CD8-positive, alpha-beta memory T cell (primary cell): ENCODE measurements around the gene IKBKE. TPM values are rescaled to one million over a fixed set of nuclear protein-coding genes. Genes with fewer than 3 reads are reported as not detected.

Experiments used
- CTCF ChIA-PET: fragments of 350-600 bp; sonication (Branson Sonifier 250); formaldehyde crosslinking; loops from one replicate; lab custom pipeline; 2021; ENCODE audit warnings: antibody characterized with exemption; lab: Charles Lee
- POLR2A ChIA-PET: fragments of 350-600 bp; sonication (Branson Sonifier 250); formaldehyde crosslinking; loops from one replicate; lab custom pipeline; 2021; ENCODE audit warnings: antibody characterized with exemption; lab: Charles Lee
- DNase-seq, 5 donors: peaks; one replicate each; pipeline versions ENCODE4 v3.0.0 to v3.0.0-alpha.2; 2020 to 2022; ENCODE audit warnings: mixed read lengths in 1 of 5
- H3K27ac ChIP-seq: one replicate; pipeline ENCODE4 v1.7.0; 2013; ENCODE audit warnings: low read depth, mild to moderate bottlenecking, low read length, moderate library complexity
- H3K27me3 ChIP-seq: 2 replicates; pipeline ENCODE4 v1.7.0; 2013; ENCODE audit warnings: low read length, mild to moderate bottlenecking; ENCODE audit not compliant: insufficient read depth, poor library complexity, severe bottlenecking
- H3K36me3 ChIP-seq: 2 replicates; pipeline ENCODE4 v1.7.0; 2013; ENCODE audit warnings: mild to moderate bottlenecking, low read length, moderate library complexity; ENCODE audit not compliant: insufficient read depth
- H3K4me1 ChIP-seq: 2 replicates; pipeline ENCODE4 v1.7.0; 2013; ENCODE audit warnings: mild to moderate bottlenecking, low read length, moderate library complexity; ENCODE audit not compliant: insufficient read depth
- H3K4me3 ChIP-seq: 2 replicates; pipeline ENCODE4 v1.7.0; 2013; ENCODE audit warnings: mild to moderate bottlenecking, low read length
- H3K9me3 ChIP-seq: 2 replicates; pipeline ENCODE4 v1.7.0; 2013; ENCODE audit warnings: mild to moderate bottlenecking, low read length
- H3K27ac Mint-ChIP-seq, 8 donors: one replicate each; pipeline ENCODE4 v1.8.0; 2020 to 2021; ENCODE audit warnings: mixed read lengths in 8 of 8, mild to moderate bottlenecking in 6 of 8, inconsistent platforms in 3 of 8, moderate library complexity in 3 of 8
- H3K27me3 Mint-ChIP-seq, 2 donors: one replicate each; pipeline ENCODE4 v1.8.0; 2020 to 2021; ENCODE audit warnings: mixed read lengths in 2 of 2, mild to moderate bottlenecking in 1 of 2, moderate library complexity in 1 of 2
- H3K36me3 Mint-ChIP-seq, 3 donors: one replicate each; pipeline ENCODE4 v1.8.0; 2020 to 2021; ENCODE audit warnings: mixed read lengths in 3 of 3, inconsistent platforms in 1 of 3, mild to moderate bottlenecking in 1 of 3
- H3K4me1 Mint-ChIP-seq, 3 donors: one replicate each; pipeline ENCODE4 v1.8.0; 2020 to 2021; ENCODE audit warnings: mixed read lengths in 3 of 3, inconsistent platforms in 1 of 3, mild to moderate bottlenecking in 1 of 3
- H3K4me3 Mint-ChIP-seq, 7 donors: one replicate each; pipeline ENCODE4 v1.8.0; 2020 to 2021; ENCODE audit warnings: mixed read lengths in 7 of 7, mild to moderate bottlenecking in 6 of 7, moderate library complexity in 4 of 7, inconsistent platforms in 2 of 7
- H3K9me3 Mint-ChIP-seq, 5 donors: one replicate each; pipeline ENCODE4 v1.8.0; 2020 to 2022; ENCODE audit warnings: mixed read lengths in 5 of 5, mild to moderate bottlenecking in 3 of 5, moderate library complexity in 2 of 5, inconsistent platforms in 1 of 5
- polyA plus RNA-seq: library from polyadenylated mRNA; unstranded; fragments of 300-500 nt; fragmentation: Illumina TruSeq; gene quantifications from one replicate; pipeline ENCODE4 v1.2.3, GENCODE V29; 2021
- total RNA-seq, 2 experiments: library from RNA; stranded (reverse); gene quantifications; one replicate each; pipeline ENCODE4 v1.2.3, GENCODE V29; 2021

IKBKE gene
- total and polyA plus RNA-seq, 3 experiments from 2014 or later: 17.1 to 46.6 (median 18.4) TPM

DNA sequence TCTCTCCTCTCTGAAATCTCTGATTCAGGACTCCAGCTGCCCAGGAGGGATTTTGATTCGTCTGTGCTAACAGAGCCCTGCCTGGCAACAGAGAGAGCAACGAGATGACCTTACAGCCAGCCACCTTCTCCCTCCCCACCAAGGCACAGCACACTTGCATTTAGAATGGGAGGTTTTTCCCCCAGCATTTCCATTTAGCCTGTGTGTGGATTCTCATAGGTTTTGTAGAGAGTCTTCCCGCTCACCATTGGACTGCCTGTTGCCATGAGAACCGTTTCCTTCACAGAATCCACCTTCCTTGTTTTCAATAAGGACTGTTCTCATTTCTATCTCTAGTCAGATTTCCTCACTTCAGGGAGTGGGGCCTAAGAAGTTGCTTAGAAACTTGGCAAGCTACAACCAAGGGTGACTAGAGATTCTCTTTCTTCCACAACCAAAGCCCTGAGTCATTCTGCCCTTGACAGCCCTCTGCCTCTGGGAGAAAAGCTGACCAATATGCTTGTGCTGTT lies 5.8 kb upstream of the IKBKE start:
- H3K36me3 ChIP-seq: no peaks in the 10 kb centered on the region
- peak overlapping the region in 3 of 8 donors; percentile 19 to 86 (median 43) for H3K27ac Mint-ChIP-seq
- CTCF ChIA-PET: interaction anchor here (1.2 to 9.8 kb wide), 2 partner anchors 15 to 121 kb away, joined by 3 to 95 read pairs; no protein-coding TSS in a partner anchor
- no peaks in the 10 kb centered on the region for H3K9me3 ChIP-seq
- H3K27me3 Mint-ChIP-seq: no peaks in the 10 kb centered on the region
- H3K4me3 ChIP-seq: no peak overlapping the region
- DNase-seq: no peak
- no peak overlapping the region for H3K27ac ChIP-seq
- POLR2A ChIA-PET: no interaction called here
- H3K9me3 Mint-ChIP-seq: no peaks in the 10 kb centered on the region
- H3K36me3 Mint-ChIP-seq: peaks cover 0 to 3% (median 1%) of the 10 kb centered on the region in 3 donors
- no peak overlapping the region for H3K4me3 Mint-ChIP-seq
- peaks cover 36 to 55% (median 49%) of the 10 kb centered on the region in 3 donors for H3K4me1 Mint-ChIP-seq
- H3K27me3 ChIP-seq: no peaks in the 10 kb centered on the region
- peaks cover 59% of the 10 kb centered on the region for H3K4me1 ChIP-seq

- Mint-ChIP-seq H3K27me3 (no peaks in the 10 kb centered on the region), H3K4me1 (peaks cover 47 to 66% (median 58%) of the 10 kb centered on the region in 3 donors), H3K4me3 (peak overlapping the region; percentile 15 to 95 (median 74)), H3K9me3 (no peaks in the 10 kb centered on the region), H3K27ac (peak overlapping the region in 7 of 8 donors; percentile 51 to 92 (median 69)), H3K36me3 (peaks cover 0 to 10% (median 3%) of the 10 kb centered on the region in 3 donors)
- CTCF ChIA-PET: interaction anchor here (0.7 to 9.8 kb wide), 3 partner anchors 9 to 94 kb away, joined by 3 to 95 read pairs (median 5); no protein-coding TSS in a partner anchor
- Histone ChIP-seq H3K4me3 (no peak overlapping the region), H3K9me3 (no peaks in the 10 kb centered on the region), H3K36me3 (no peaks in the 10 kb centered on the region), H3K4me1 (peaks cover 65% of the 10 kb centered on the region), H3K27me3 (no peaks in the 10 kb centered on the region), H3K27ac (no peak overlapping the region)
- POLR2A ChIA-PET: no interaction called here
- no peak for DNase-seq
These were observed 4.3 kb upstream of the IKBKE start for GRCh38 chr1:206465951-206466350.

DNA sequence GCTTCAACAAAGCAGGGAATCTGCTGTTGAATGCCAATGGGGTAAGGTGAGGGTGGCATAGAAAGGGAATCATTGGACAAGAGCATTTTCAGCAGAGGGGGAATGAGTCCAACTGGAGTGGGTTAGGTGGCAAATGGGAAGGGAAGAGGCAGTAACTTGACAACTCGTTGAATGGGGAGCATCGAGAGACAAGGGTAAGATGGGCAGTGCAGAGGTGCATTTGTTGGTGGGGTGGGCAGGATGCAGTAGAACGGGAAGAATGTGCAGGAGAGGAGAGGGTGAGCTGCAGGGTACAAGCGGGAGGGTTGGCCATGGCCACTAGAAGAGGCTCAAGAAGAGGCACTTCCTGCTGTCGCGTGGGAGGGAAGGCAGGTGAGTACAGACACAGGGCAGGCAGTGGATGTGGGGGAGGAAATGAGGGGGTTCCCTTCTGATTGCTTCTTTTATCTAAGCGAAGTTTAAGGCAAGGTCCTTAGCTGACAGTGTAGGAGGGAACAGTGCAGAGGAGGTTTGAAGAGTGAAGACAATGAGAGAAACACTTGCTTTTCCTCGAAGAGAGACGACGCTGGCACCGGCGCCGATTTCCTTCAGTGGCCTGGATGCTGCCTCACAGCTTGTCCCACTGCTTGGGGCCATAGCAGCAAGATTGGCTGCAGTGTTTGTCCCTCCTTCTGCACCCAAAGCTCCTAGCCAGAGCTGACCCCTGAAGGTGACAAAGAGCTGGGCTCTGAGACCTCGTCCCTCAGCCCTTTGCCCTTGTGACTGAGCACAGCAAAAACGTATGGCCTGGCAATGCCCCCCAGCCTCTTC lies 3.2 kb upstream of the IKBKE start:
- ChIA-PET POLR2A (interaction anchor here (0.6 kb wide), 1 partner anchor 41 kb away, joined by 5 read pairs; no protein-coding TSS in a partner anchor), CTCF (interaction anchor here (1.0 to 9.8 kb wide), 4 partner anchors 12 to 85 kb away, joined by 3 to 95 read pairs (median 7); no protein-coding TSS in a partner anchor)
- Histone ChIP-seq H3K4me1 (peaks cover 76% of the 10 kb centered on the region), H3K4me3 (peak overlapping the region; percentile 19), H3K9me3 (no peaks in the 10 kb centered on the region), H3K27ac (no peak overlapping the region), H3K27me3 (no peaks in the 10 kb centered on the region), H3K36me3 (no peaks in the 10 kb centered on the region)
- Mint-ChIP-seq H3K9me3 (no peaks in the 10 kb centered on the region), H3K27ac (peak overlapping the region; percentile 27 to 87 (median 62)), H3K4me3 (peak overlapping the region; percentile 27 to 95 (median 63)), H3K36me3 (peaks cover 0 to 15% (median 0%) of the 10 kb centered on the region in 3 donors), H3K27me3 (no peaks in the 10 kb centered on the region), H3K4me1 (peaks cover 57 to 74% (median 61%) of the 10 kb centered on the region in 3 donors)
- peak in 1 of 5 donors; percentile 25 for DNase-seq

DNA sequence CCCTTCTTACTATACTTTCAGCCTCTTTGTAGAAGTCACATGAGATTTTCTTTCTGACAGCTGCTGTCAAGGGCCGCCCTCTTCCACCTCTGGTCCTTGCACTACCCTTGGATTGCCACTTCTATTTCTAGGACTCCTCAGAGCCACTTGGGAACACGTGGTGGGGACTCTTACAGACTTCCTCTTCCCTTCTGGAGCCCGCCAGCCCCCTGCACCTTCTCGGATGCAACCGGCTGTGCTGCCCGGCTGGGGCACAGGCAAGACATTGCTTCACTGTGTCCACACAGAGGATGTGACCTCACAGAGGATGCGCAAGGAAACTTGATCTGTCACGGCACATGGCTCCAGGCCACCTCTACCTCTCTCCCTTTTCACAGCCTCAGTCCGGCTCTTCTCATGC lies 2.4 kb upstream of the IKBKE start:
- Histone ChIP-seq H3K9me3 (no peaks in the 10 kb centered on the region), H3K4me3 (no peak overlapping the region), H3K36me3 (no peaks in the 10 kb centered on the region), H3K27me3 (no peaks in the 10 kb centered on the region), H3K27ac (no peak overlapping the region), H3K4me1 (peaks cover 85% of the 10 kb centered on the region)
- peak overlapping the region in 6 of 7 donors; percentile 32 to 95 (median 70) for H3K4me3 Mint-ChIP-seq
- peak in 1 of 5 donors; percentile 21 for DNase-seq
- no peaks in the 10 kb centered on the region for H3K27me3 Mint-ChIP-seq
- peak overlapping the region in 7 of 8 donors; percentile 29 to 87 (median 54) for H3K27ac Mint-ChIP-seq
- H3K4me1 Mint-ChIP-seq: peaks cover 66 to 82% (median 70%) of the 10 kb centered on the region in 3 donors
- ChIA-PET CTCF (interaction anchor here (1.0 to 1.2 kb wide), 3 partner anchors 11 to 84 kb away, joined by 3 to 10 read pairs (median 4); no protein-coding TSS in a partner anchor), POLR2A (no interaction called here)
- peaks cover 0 to 23% (median 0%) of the 10 kb centered on the region in 3 donors for H3K36me3 Mint-ChIP-seq
- H3K9me3 Mint-ChIP-seq: no peaks in the 10 kb centered on the region

GRCh38 chr1:206468571-206468970 lies 1.7 kb upstream of the IKBKE start:
- no peaks in the 10 kb centered on the region for H3K9me3 ChIP-seq
- H3K27me3 ChIP-seq: no peaks in the 10 kb centered on the region
- Mint-ChIP-seq H3K27me3 (no peaks in the 10 kb centered on the region), H3K4me3 (peak overlapping the region in 5 of 7 donors; percentile 49 to 95 (median 91)), H3K4me1 (peaks cover 72 to 85% (median 75%) of the 10 kb centered on the region in 3 donors), H3K27ac (peak overlapping the region in 5 of 8 donors; percentile 35 to 88 (median 72)), H3K36me3 (peaks cover 0 to 29% (median 0%) of the 10 kb centered on the region in 3 donors), H3K9me3 (no peaks in the 10 kb centered on the region)
- ChIA-PET CTCF (interaction anchor here (3.6 kb wide), 1 partner anchor 8 kb away, joined by 50 read pairs; no protein-coding TSS in a partner anchor), POLR2A (no interaction called here)
- H3K4me3 ChIP-seq: no peak overlapping the region
- H3K4me1 ChIP-seq: peaks cover 85% of the 10 kb centered on the region
- peaks cover 4% of the 10 kb centered on the region for H3K36me3 ChIP-seq
- no peak for DNase-seq
- no peak overlapping the region for H3K27ac ChIP-seq

DNA sequence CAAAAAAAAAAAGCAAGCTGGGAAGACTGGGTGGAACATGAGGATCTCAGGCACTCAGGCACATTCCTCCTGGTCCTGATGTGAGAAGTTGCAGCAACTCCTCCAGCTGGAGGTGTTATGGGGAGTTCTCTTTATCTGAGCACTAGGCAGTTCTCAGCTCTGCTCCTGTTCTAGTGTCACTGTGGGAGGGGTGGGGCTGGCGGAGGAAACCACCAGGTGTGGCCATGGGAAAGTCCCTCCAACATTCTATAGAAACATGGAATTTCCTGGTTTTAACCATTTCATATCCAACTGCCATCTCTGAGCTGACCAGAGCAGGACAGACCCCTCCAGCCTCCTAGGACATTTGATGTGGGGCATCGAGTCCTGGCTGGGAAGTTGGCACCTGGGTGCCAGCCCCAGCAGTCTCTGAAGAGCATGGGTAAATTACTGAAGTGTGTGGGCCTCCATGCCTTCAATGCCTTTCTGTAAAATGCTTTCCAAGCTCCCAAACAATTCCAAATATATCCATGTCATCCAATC lies 804 bp upstream of the IKBKE start:
- Histone ChIP-seq H3K4me1 (peaks cover 79% of the 10 kb centered on the region), H3K9me3 (no peaks in the 10 kb centered on the region), H3K36me3 (peaks cover 10% of the 10 kb centered on the region), H3K27ac (no peak overlapping the region), H3K27me3 (no peaks in the 10 kb centered on the region), H3K4me3 (peak overlapping the region; percentile 96)
- Mint-ChIP-seq H3K4me1 (peaks cover 72 to 92% (median 75%) of the 10 kb centered on the region in 3 donors), H3K36me3 (peaks cover 0 to 36% (median 0%) of the 10 kb centered on the region in 3 donors), H3K9me3 (no peaks in the 10 kb centered on the region), H3K27ac (peak overlapping the region; percentile 41 to 96 (median 90)), H3K27me3 (no peaks in the 10 kb centered on the region), H3K4me3 (peak overlapping the region; percentile 89 to 97 (median 93))
- peak in 2 of 5 donors; percentile 11 to 13 for DNase-seq
- POLR2A ChIA-PET: interaction anchor here (1.4 to 2.0 kb wide), 4 partner anchors 10 to 143 kb away, joined by 3 to 11 read pairs (median 4); partner anchors contain the start of genes EIF2D and RASSF5
- CTCF ChIA-PET: interaction anchor here (0.5 to 3.6 kb wide), 10 partner anchors 9 to 771 kb away, joined by 3 to 50 read pairs (median 7); partner anchors contain the start of genes DYRK3, EIF2D and RASSF5

- H3K9me3 Mint-ChIP-seq: no peaks in the 10 kb centered on the region
- no peaks in the 10 kb centered on the region for H3K27me3 ChIP-seq
- peak overlapping the region; percentile 76 for H3K27ac ChIP-seq
- H3K4me3 Mint-ChIP-seq: peak overlapping the region; percentile 89 to 97 (median 93)
- H3K4me1 Mint-ChIP-seq: peaks cover 69 to 86% (median 74%) of the 10 kb centered on the region in 3 donors
- CTCF ChIA-PET: interaction anchor here (0.9 to 3.6 kb wide), 14 partner anchors 9 to 193 kb away, joined by 3 to 50 read pairs (median 7); partner anchors contain the start of genes DYRK3, EIF2D and RASSF5
- H3K36me3 ChIP-seq: peaks cover 18% of the 10 kb centered on the region
- H3K27me3 Mint-ChIP-seq: no peaks in the 10 kb centered on the region
- peaks cover 67% of the 10 kb centered on the region for H3K4me1 ChIP-seq
- peak overlapping the region; percentile 77 to 97 (median 92) for H3K27ac Mint-ChIP-seq
- no peaks in the 10 kb centered on the region for H3K9me3 ChIP-seq
- peak in 4 of 5 donors; percentile 27 to 71 (median 48) for DNase-seq
- H3K4me3 ChIP-seq: peak overlapping the region; percentile 96
- H3K36me3 Mint-ChIP-seq: peaks cover 0 to 50% (median 4%) of the 10 kb centered on the region in 3 donors
- POLR2A ChIA-PET: interaction anchor here (0.6 to 2.0 kb wide), 9 partner anchors 9 to 386 kb away, joined by 3 to 11 read pairs (median 3); partner anchors contain the start of genes EIF2D and RASSF5
These were observed 577 bp downstream of the IKBKE start for GRCh38 chr1:206470692-206471414.
